ENCODE measurements around the gene HGF. TPM values are rescaled to one million over a fixed set of nuclear protein-coding genes. Genes with fewer than 3 reads are reported as not detected.

Gene HGF
- total RNA-seq, 2 experiments from 2014 or later, result not detected

GRCh38 chr7:81680120-81680519 is 89.7 kb downstream of the HGF start:
- H3K4me3 Mint-ChIP-seq, result no peak overlapping the region
- Histone ChIP-seq H3K4me3 (ENCODE audit: low read length) (no peak overlapping the region), H3K4me1 (ENCODE audit: insufficient read depth, low read length) (no peaks in the 10 kb centered on the region), H3K27me3 (ENCODE audit: control insufficient read depth in 1 of 2, insufficient read depth in 2 of 2, low read length in 2 of 2) (no peaks in the 10 kb centered on the region), H3K36me3 (ENCODE audit: insufficient read depth, low read length) (no peaks in the 10 kb centered on the region), H3K27ac (ENCODE audit: low read depth in 1 of 2, low read length in 2 of 2) (no peak overlapping the region), H3K9me3 (ENCODE audit: control insufficient read depth in 1 of 2, insufficient read depth in 1 of 2, low read length in 2 of 2) (no peaks in the 10 kb centered on the region)
- no peaks in the 10 kb centered on the region for H3K27me3 Mint-ChIP-seq
- ChIA-PET POLR2A (no interaction called here), CTCF (no interaction called here)
- no peaks in the 10 kb centered on the region for H3K9me3 Mint-ChIP-seq
- DNase-seq (no peak), ATAC-seq (ENCODE audit: poor library complexity) (no peak)
- intact Hi-C loops (cut with DNase I, micrococcal nuclease), result no loop called here
- no peak overlapping the region for H3K27ac Mint-ChIP-seq
- H3K4me1 Mint-ChIP-seq (ENCODE audit: low read depth), result no peaks in the 10 kb centered on the region
- no peaks in the 10 kb centered on the region for H3K36me3 Mint-ChIP-seq (ENCODE audit: low read depth)
- TF ChIP-seq CTCF (IDR thresholded peaks at IDR 0.05), result no peak

- Histone ChIP-seq H3K27ac (ENCODE audit: low read depth in 1 of 2, low read length in 2 of 2) (no peak overlapping the region), H3K27me3 (ENCODE audit: control insufficient read depth in 1 of 2, insufficient read depth in 2 of 2, low read length in 2 of 2) (no peaks in the 10 kb centered on the region), H3K4me1 (ENCODE audit: insufficient read depth, low read length) (no peaks in the 10 kb centered on the region), H3K4me3 (ENCODE audit: low read length) (no peak overlapping the region), H3K9me3 (ENCODE audit: control insufficient read depth in 1 of 2, insufficient read depth in 1 of 2, low read length in 2 of 2) (no peaks in the 10 kb centered on the region), H3K36me3 (ENCODE audit: insufficient read depth, low read length) (no peaks in the 10 kb centered on the region)
- peaks cover 2% of the 10 kb centered on the region for H3K9me3 Mint-ChIP-seq
- H3K27me3 Mint-ChIP-seq, result no peaks in the 10 kb centered on the region
- no peak for TF ChIP-seq CTCF (IDR thresholded peaks at IDR 0.05)
- ATAC-seq (ENCODE audit: poor library complexity), result no peak
- H3K27ac Mint-ChIP-seq, result no peak overlapping the region
- H3K36me3 Mint-ChIP-seq (ENCODE audit: low read depth), result no peaks in the 10 kb centered on the region
- intact Hi-C loops (cut with DNase I, micrococcal nuclease), result no loop called here
- no peak overlapping the region for H3K4me3 Mint-ChIP-seq
- POLR2A ChIA-PET, result no interaction called here
- CTCF ChIA-PET, result no interaction called here
- H3K4me1 Mint-ChIP-seq (ENCODE audit: low read depth), result no peaks in the 10 kb centered on the region
- DNase-seq, result no peak
Measured at GRCh38 chr7:81676813-81677212, 93.0 kb downstream of the HGF start.

GRCh38 chr7:81676105-81676811 is 93.6 kb downstream of the HGF start:
- H3K27me3 ChIP-seq (ENCODE audit: control insufficient read depth in 1 of 2, insufficient read depth in 2 of 2, low read length in 2 of 2), result no peaks in the 10 kb centered on the region
- no peaks in the 10 kb centered on the region for H3K4me1 ChIP-seq (ENCODE audit: insufficient read depth, low read length)
- no peaks in the 10 kb centered on the region for H3K36me3 Mint-ChIP-seq (ENCODE audit: low read depth)
- ChIA-PET CTCF (no interaction called here), POLR2A (interaction anchor here (0.6 kb wide), 1 partner anchor 1776 kb away, joined by 7 read pairs; no protein-coding TSS in a partner anchor)
- H3K4me1 Mint-ChIP-seq (ENCODE audit: low read depth), result no peaks in the 10 kb centered on the region
- no peaks in the 10 kb centered on the region for H3K9me3 ChIP-seq (ENCODE audit: control insufficient read depth in 1 of 2, insufficient read depth in 1 of 2, low read length in 2 of 2)
- peaks cover 2% of the 10 kb centered on the region for H3K9me3 Mint-ChIP-seq
- no peak overlapping the region for H3K4me3 Mint-ChIP-seq
- no peaks in the 10 kb centered on the region for H3K36me3 ChIP-seq (ENCODE audit: insufficient read depth, low read length)
- ATAC-seq (ENCODE audit: poor library complexity) (no peak), DNase-seq (no peak)
- H3K27me3 Mint-ChIP-seq, result no peaks in the 10 kb centered on the region
- no peak overlapping the region for H3K4me3 ChIP-seq (ENCODE audit: low read length)
- no peak overlapping the region for H3K27ac Mint-ChIP-seq
- intact Hi-C loops (cut with DNase I, micrococcal nuclease), result no loop called here
- no peak for TF ChIP-seq CTCF (IDR thresholded peaks at IDR 0.05)
- no peak overlapping the region for H3K27ac ChIP-seq (ENCODE audit: low read depth in 1 of 2, low read length in 2 of 2)
